GM21723 (cell line): ENCODE results near the gene MAPK9.

Experiments used
- ATAC-seq: cut with Tn5 transposase; IDR thresholded peaks from one replicate; pipeline ENCODE4 v1.9.1; 2021; ENCODE audit warnings: mild to moderate bottlenecking, moderate library complexity; ENCODE audit not compliant: unreplicated experiment

The MAPK9 gene

GRCh38 chr5:180291943-180292831 is at the start of gene MAPK9:
TSS of gene MAPK9 (minus strand) at chr5:180292083. CDS start at chr5:180280561, 11,522 bp downstream.
- peak; percentile 87 for ATAC-seq

GRCh38 chr5:180341595-180341994 is 49.7 kb upstream of the MAPK9 start:
- ATAC-seq = no peak

GRCh38 chr5:180340856-180341255 is 49.0 kb upstream of the MAPK9 start:
- no peak for ATAC-seq

- ATAC-seq = no peak
These were observed 47.8 kb upstream of the MAPK9 start for GRCh38 chr5:180339583-180340183.

GRCh38 chr5:180338001-180338707 is 46.3 kb upstream of the MAPK9 start:
- ATAC-seq = no peak

GRCh38 chr5:180336234-180337020 is 44.5 kb upstream of the MAPK9 start:
- ATAC-seq = no peak

GRCh38 chr5:180335614-180336233 is 43.8 kb upstream of the MAPK9 start:
- ATAC-seq = no peak

- ATAC-seq = no peak
These were observed 43.1 kb upstream of the MAPK9 start for GRCh38 chr5:180334751-180335613.

- no peak for ATAC-seq
These were observed 42.3 kb upstream of the MAPK9 start for GRCh38 chr5:180334176-180334575.

- ATAC-seq = no peak
These were observed 41.8 kb upstream of the MAPK9 start for GRCh38 chr5:180333661-180334060.

GRCh38 chr5:180332861-180333260 is 41.0 kb upstream of the MAPK9 start:
- no peak for ATAC-seq

- no peak for ATAC-seq
These were observed 40.2 kb upstream of the MAPK9 start for GRCh38 chr5:180332051-180332517.

GRCh38 chr5:180331647-180331950 is 39.7 kb upstream of the MAPK9 start:
- no peak for ATAC-seq

GRCh38 chr5:180330810-180331646 is 39.1 kb upstream of the MAPK9 start:
- no peak for ATAC-seq

- ATAC-seq = no peak
These were observed 38.4 kb upstream of the MAPK9 start for GRCh38 chr5:180330270-180330648.

GRCh38 chr5:180329606-180330269 is 37.9 kb upstream of the MAPK9 start:
- ATAC-seq = no peak

GRCh38 chr5:180329138-180329435 is 37.2 kb upstream of the MAPK9 start:
- ATAC-seq = no peak
